H1 (cell line): ENCODE results near the gene UTP20. TPM values are rescaled to one million over a fixed set of nuclear protein-coding genes. Genes with fewer than 3 reads are reported as not detected.

Experiments
- CTCF ChIA-PET: fragments of 300-600 bp; sonication (Branson Sonifier 250); formaldehyde crosslinking; loops from one replicate; lab custom pipeline; 2021; ENCODE audit not compliant: partially characterized antibody; lab: Charles Lee
- POLR2A ChIA-PET: fragments of 300-600 bp; sonication (Branson Sonifier 250); formaldehyde crosslinking; loops from one replicate; lab custom pipeline; 2021; ENCODE audit warnings: inconsistent platforms; ENCODE audit not compliant: partially characterized antibody; lab: Charles Lee
- DNase-seq, 2 experiments: peaks; one replicate each; pipeline versions ENCODE4 v3.0.0 to v3.0.0-alpha.2; 2010 to 2022; ENCODE audit warnings: low spot score in 2 of 2, low read depth in 1 of 2, mixed read lengths in 1 of 2
- FAIRE-seq: peaks from 2 replicates; lab custom pipeline; 2011; peaks lifted over from hg19 to GRCh38; lab: Jason Lieb, UNC
- H2AFZ ChIP-seq: 2 replicates; pipeline ENCODE4 v1.8.1; 2012; ENCODE audit warnings: low read length, inconsistent platforms
- H2AK5ac ChIP-seq: 2 replicates; pipeline ENCODE4 v1.6.1; 2013; ENCODE audit warnings: low read depth, low read length
- H2BK120ac ChIP-seq: replicated peaks from 2 replicates; pipeline ENCODE3; 2013; ENCODE audit warnings: low read depth, low read length, inconsistent platforms
- H2BK12ac ChIP-seq: 2 replicates; pipeline ENCODE4 v1.6.1; 2013; ENCODE audit warnings: low read depth, low read length
- H2BK15ac ChIP-seq: 2 replicates; pipeline ENCODE4 v1.6.1; 2013; ENCODE audit warnings: low read length
- H2BK20ac ChIP-seq: 2 replicates; pipeline ENCODE4 v1.6.1; 2013; ENCODE audit warnings: low read length
- H2BK5ac ChIP-seq: 2 replicates; pipeline ENCODE4 v1.6.1; 2013; ENCODE audit warnings: low read depth, low read length
- H3K14ac ChIP-seq: 2 replicates; pipeline ENCODE4 v1.6.1; 2013; ENCODE audit warnings: inconsistent platforms; ENCODE audit not compliant: insufficient read length
- H3K18ac ChIP-seq: 2 replicates; pipeline ENCODE4 v1.6.1; 2013; ENCODE audit warnings: low read length; ENCODE audit errors: extremely low read depth
- H3K23ac ChIP-seq: 2 replicates; pipeline ENCODE4 v1.6.1; 2013; ENCODE audit warnings: inconsistent platforms; ENCODE audit not compliant: insufficient read length
- H3K23me2 ChIP-seq: 2 replicates; pipeline ENCODE4 v1.6.1; 2013; ENCODE audit warnings: low read depth, low read length
- H3K27ac ChIP-seq: 2 replicates; pipeline ENCODE4 v1.6.1; 2011; ENCODE audit warnings: low read depth, low read length, inconsistent platforms
- H3K27me3 ChIP-seq, 4 experiments: replicated peaks in 1 of 4; 1 replicate in 1 of 4; 2 replicates in 3 of 4; pipeline versions ENCODE4 v1.6.1 to v1.8.1; 2011 to 2013; ENCODE audit warnings: low read length in 3 of 4, mild to moderate bottlenecking in 3 of 4, inconsistent platforms in 2 of 4, mixed read lengths in 2 of 4, moderate library complexity in 1 of 4; ENCODE audit not compliant: control insufficient read depth in 3 of 4, insufficient read depth in 3 of 4; ENCODE audit errors: extremely low read depth in 1 of 4
- H3K36me3 ChIP-seq, 4 experiments: 2 replicates each; pipeline versions ENCODE4 v1.6.1 to v1.8.1; 2011 to 2013; ENCODE audit warnings: mild to moderate bottlenecking in 4 of 4, low read length in 3 of 4, moderate library complexity in 2 of 4, control low read depth in 1 of 4, inconsistent platforms in 1 of 4; ENCODE audit not compliant: insufficient read depth in 4 of 4, control insufficient read depth in 2 of 4
- H3K4ac ChIP-seq: replicated peaks from 2 replicates; pipeline ENCODE3; 2013; ENCODE audit warnings: low read length, low read depth, mixed read lengths, inconsistent platforms; ENCODE audit not compliant: insufficient read length
- H3K4me1 ChIP-seq, 4 experiments: replicated peaks in 1 of 4; 1 replicate in 1 of 4; 2 replicates in 3 of 4; pipeline versions ENCODE4 v1.6.1 to v1.8.1; 2011 to 2013; ENCODE audit warnings: low read length in 3 of 4, inconsistent platforms in 2 of 4, mixed read lengths in 1 of 4; ENCODE audit not compliant: insufficient read depth in 4 of 4, control insufficient read depth in 3 of 4
- H3K4me2 ChIP-seq, 2 experiments: 2 replicates each; pipeline versions ENCODE4 v1.6.1 to v1.8.1; 2011 to 2013; ENCODE audit warnings: low read depth in 2 of 2, low read length in 2 of 2, control low read depth in 1 of 2, inconsistent platforms in 1 of 2, mild to moderate bottlenecking in 1 of 2; ENCODE audit not compliant: insufficient read depth in 1 of 2
- H3K4me3 ChIP-seq, 4 experiments: fragments of 200-600, 300-600 bp in 1 of 4; sonication (generic), shearing (Covaris generic), sonication (Bioruptor Twin) in 1 of 4; 2 replicates each; pipeline versions ENCODE4 v1.5.1 to v1.8.1; 2011 to 2016; ENCODE audit warnings: low read length in 4 of 4, low read depth in 3 of 4, control low read depth in 2 of 4, inconsistent platforms in 2 of 4, mild to moderate bottlenecking in 2 of 4, mixed read lengths in 1 of 4, moderate library complexity in 1 of 4; ENCODE audit not compliant: insufficient read depth in 2 of 4; ENCODE audit errors: extremely low read depth in 1 of 4
- H3K56ac ChIP-seq: replicated peaks from 2 replicates; pipeline ENCODE3; 2013; ENCODE audit warnings: low read depth, mild to moderate bottlenecking, mixed read lengths, low read length, inconsistent platforms; ENCODE audit not compliant: insufficient read length
- H3K79me1 ChIP-seq: 2 replicates; pipeline ENCODE4 v1.6.1; 2013; ENCODE audit warnings: low read depth, low read length, control low read depth
- H3K79me2 ChIP-seq, 2 experiments: 2 replicates each; pipeline versions ENCODE4 v1.6.1 to v1.8.1; 2012 to 2013; ENCODE audit warnings: low read length in 2 of 2, mild to moderate bottlenecking in 2 of 2, inconsistent platforms in 1 of 2; ENCODE audit not compliant: insufficient read depth in 2 of 2, control insufficient read depth in 1 of 2
- H3K9ac ChIP-seq, 4 experiments: replicated peaks in 1 of 4; 1 replicate in 1 of 4; 2 replicates in 3 of 4; pipeline versions ENCODE4 v1.6.1 to v1.8.1; 2011 to 2013; ENCODE audit warnings: low read depth in 3 of 4, low read length in 3 of 4, control low read depth in 2 of 4, mild to moderate bottlenecking in 2 of 4, moderate library complexity in 2 of 4, inconsistent platforms in 1 of 4; ENCODE audit errors: extremely low read depth in 1 of 4
- H3K9me3 ChIP-seq, 2 experiments: 2 replicates each; pipeline versions ENCODE4 v1.6.1 to v1.8.1; 2012 to 2013; ENCODE audit warnings: mild to moderate bottlenecking in 2 of 2, moderate library complexity in 2 of 2, control low read depth in 1 of 2, inconsistent platforms in 1 of 2, low read depth in 1 of 2, low read length in 1 of 2, mixed read lengths in 1 of 2; ENCODE audit not compliant: insufficient read depth in 2 of 2
- H4K20me1 ChIP-seq, 2 experiments: replicated peaks in 1 of 2; 2 replicates each; pipeline versions ENCODE3 to v1.8.1; 2011 to 2013; ENCODE audit warnings: inconsistent platforms in 2 of 2, low read length in 2 of 2, mild to moderate bottlenecking in 1 of 2; ENCODE audit not compliant: insufficient read depth in 2 of 2, control insufficient read depth in 1 of 2
- H4K5ac ChIP-seq: 2 replicates; pipeline ENCODE4 v1.6.1; 2013; ENCODE audit warnings: low read length, low read depth, mixed read lengths, inconsistent platforms; ENCODE audit not compliant: insufficient read length
- H4K8ac ChIP-seq: 2 replicates; pipeline ENCODE4 v1.8.0; 2013; ENCODE audit warnings: mild to moderate bottlenecking, moderate library complexity, low read length, inconsistent platforms; ENCODE audit not compliant: insufficient read depth; ENCODE audit errors: extremely low read depth
- H4K91ac ChIP-seq: replicated peaks from 2 replicates; pipeline ENCODE3; 2013; ENCODE audit warnings: low read length, mixed read lengths, inconsistent platforms; ENCODE audit not compliant: insufficient read length
- HDAC2 ChIP-seq, 2 experiments: fragments of 300-600 bp in 1 of 2; sonication (generic) in 1 of 2; IDR thresholded peaks; 2 replicates each; pipeline ENCODE4 v1.6.1; 2011 to 2012; ENCODE audit warnings: low read depth in 2 of 2, low read length in 2 of 2, mild to moderate bottlenecking in 2 of 2, moderate library complexity in 2 of 2, borderline replicate concordance in 1 of 2, inconsistent platforms in 1 of 2
- MAX ChIP-seq: IDR thresholded peaks from 2 replicates; pipeline ENCODE4 v1.6.1; 2012; ENCODE audit warnings: inconsistent platforms
- TAF7 ChIP-seq: optimal IDR thresholded peaks from 2 replicates; pipeline ENCODE3; 2011; ENCODE audit warnings: low read depth, mild to moderate bottlenecking, inconsistent platforms, low read length, moderate library complexity, borderline replicate concordance
- polyA plus RNA-seq, 7 experiments: library from polyadenylated mRNA; depleted of rRNA in 3 of 7; stranded (reverse) in 5 of 7; unstranded in 2 of 7; fragments of >200 nt in 5 of 7; fragments of 200-250 nt in 2 of 7; gene quantifications; 1 replicate in 5 of 7; 2 replicates in 1 of 7; 4 replicates in 1 of 7; pipeline versions ENCODE4 v1.2.1 to v1.2.3, GENCODE V29; 2011 to 2013; ENCODE audit warnings: missing spikeins in 2 of 7, mixed read lengths in 2 of 7
- total RNA-seq: library from RNA; stranded (reverse); fragmentation: NEBNext Ultra II Directional; extraction: Animal tissue kit (Norgen Biotek cat#: 25700); gene quantifications from 2 replicates; pipeline ENCODE4 v1.2.1, GENCODE V29; 2021

UTP20 gene
- total and polyA plus RNA-seq, 2 of the 8 experiments (the other 6 are each of a cell fraction or from before 2014, with no cell fraction given), result 8.5 to 48.4 TPM

GRCh38 chr12:101267111-101267510, 12.8 kb upstream of the UTP20 start:
- no peak overlapping the region for H3K18ac ChIP-seq
- ChIA-PET CTCF (interaction anchor here (0.9 to 1.8 kb wide), 2 partner anchors 44 to 95 kb away, joined by 3 to 5 read pairs; no protein-coding TSS in a partner anchor), POLR2A (no interaction called here)
- no peak overlapping the region for H3K4me2 ChIP-seq
- H3K56ac ChIP-seq, result no peak overlapping the region
- H4K20me1 ChIP-seq, result no peaks in the 10 kb centered on the region
- H3K4me3 ChIP-seq, result no peak overlapping the region
- H3K23me2 ChIP-seq, result no peaks in the 10 kb centered on the region
- no peak overlapping the region for H3K14ac ChIP-seq
- no peak overlapping the region for H2BK20ac ChIP-seq
- no peak overlapping the region for H3K27ac ChIP-seq
- H3K79me2 ChIP-seq, result no peaks in the 10 kb centered on the region
- no peak overlapping the region for H3K4ac ChIP-seq
- H3K27me3 ChIP-seq, result peaks cover 0 to 1% (median 0%) of the 10 kb centered on the region in 4 experiments; a peak in 1 of 7 replicates
- no peak overlapping the region for H3K9ac ChIP-seq
- H3K4me1 ChIP-seq, result no peaks in the 10 kb centered on the region
- H4K5ac ChIP-seq, result no peak overlapping the region
- H2AFZ ChIP-seq, result no peak overlapping the region
- H4K91ac ChIP-seq, result no peak overlapping the region
- no peak for FAIRE-seq
- no peak overlapping the region for H2BK5ac ChIP-seq
- no peaks in the 10 kb centered on the region for H3K9me3 ChIP-seq
- H2BK15ac ChIP-seq, result no peak overlapping the region
- H2BK12ac ChIP-seq, result no peak overlapping the region
- H3K36me3 ChIP-seq, result no peaks in the 10 kb centered on the region
- no peak overlapping the region for H3K23ac ChIP-seq
- H3K79me1 ChIP-seq, result no peaks in the 10 kb centered on the region
- DNase-seq, result no peak
- no peak overlapping the region for H2AK5ac ChIP-seq
- no peak overlapping the region for H2BK120ac ChIP-seq
- H4K8ac ChIP-seq, result no peak overlapping the region
- TF ChIP-seq HDAC2 (IDR thresholded peaks at IDR 0.05; ENCODE audit: borderline replicate concordance in 1 of 2, low read depth in 2 of 2, low read length in 2 of 2) (no peak), TAF7 (no peak), MAX (no peak)
